HG02840 (cell line): ENCODE results near the gene RPS27L.
A peak's percentile ranks its signal among the peaks of the same experiment; 100 is the strongest.

Experiments used
- ATAC-seq: cut with Tn5 transposase; IDR thresholded peaks from one replicate; pipeline ENCODE4 v1.9.1; 2021; ENCODE audit warnings: mild to moderate bottlenecking, moderate library complexity, moderate number of reproducible peaks; ENCODE audit not compliant: unreplicated experiment, low FRiP score

Gene RPS27L

GRCh38 chr15:63157118-63157843 lies at the start of gene RPS27L:
TSS of gene RPS27L (minus strand) at chr15:63157477. CDS start at chr15:63157405, 72 bp downstream.
- ATAC-seq, result peak; percentile 76

GRCh38 chr15:63206079-63206478 lies 48.8 kb upstream of the RPS27L start:
- no peak for ATAC-seq

GRCh38 chr15:63203451-63204090 lies 46.3 kb upstream of the RPS27L start:
- ATAC-seq, result no peak

- no peak for ATAC-seq
Measured at GRCh38 chr15:63202861-63203260, 45.6 kb upstream of the RPS27L start.

GRCh38 chr15:63200464-63201249 lies 43.4 kb upstream of the RPS27L start:
- no peak for ATAC-seq

GRCh38 chr15:63198371-63199250 lies 41.3 kb upstream of the RPS27L start:
- no peak for ATAC-seq

- ATAC-seq, result no peak
Measured at GRCh38 chr15:63197626-63198025, 40.3 kb upstream of the RPS27L start.

- no peak for ATAC-seq
Measured at GRCh38 chr15:63196842-63197241, 39.6 kb upstream of the RPS27L start.

- no peak for ATAC-seq
Measured at GRCh38 chr15:63195569-63196015, 38.3 kb upstream of the RPS27L start.

GRCh38 chr15:63194880-63195568 lies 37.7 kb upstream of the RPS27L start:
- ATAC-seq, result no peak

- no peak for ATAC-seq
Measured at GRCh38 chr15:63194302-63194701, 37.0 kb upstream of the RPS27L start.

- no peak for ATAC-seq
Measured at GRCh38 chr15:63192619-63193206, 35.4 kb upstream of the RPS27L start.

GRCh38 chr15:63191895-63192618 lies 34.8 kb upstream of the RPS27L start:
- peak; percentile 38 for ATAC-seq

- ATAC-seq, result no peak
Measured at GRCh38 chr15:63190769-63191649, 33.7 kb upstream of the RPS27L start.

- no peak for ATAC-seq
Measured at GRCh38 chr15:63189941-63190768, 32.9 kb upstream of the RPS27L start.

GRCh38 chr15:63188926-63189871 lies 31.9 kb upstream of the RPS27L start, which contains the start of gene RAB8B:
TSS of gene RAB8B (plus strand) at chr15:63189606. CDS start at chr15:63189625, 19 bp downstream.
- peak; percentile 74 for ATAC-seq
